ENCODE measurements around the gene SEMA4A. TPM values are rescaled to one million over a fixed set of nuclear protein-coding genes. Genes with fewer than 3 reads are reported as not detected.

SEMA4A gene
- total and polyA plus RNA-seq, 9 of the 15 experiments (the other 6 are each of a cell fraction or from before 2014, with no cell fraction given) = 0.04 to 1.7 (median 0.45) TPM

- 0 out of 4 replicates have a peak, but pooled peaks of 1 of the 2 experiments have one; percentile 55 for TF ChIP-seq ZNF318 (IDR thresholded peaks at IDR 0.05; ENCODE audit: borderline replicate concordance in 1 of 2, low read depth in 1 of 2)
- TF ChIP-seq AFF4 (CRISPR knock-in tag; IDR thresholded peaks at IDR 0.05) = no peak
- peak; percentile 46; the same call in 1 of the 2 replicates for TF ChIP-seq SPI1 (IDR thresholded peaks at IDR 0.05; ENCODE audit: borderline replicate concordance, low read depth, low read length)
- peak; percentile 17; the same call in 1 of the 2 replicates for TF ChIP-seq EP400 (IDR thresholded peaks at IDR 0.05)
- no peak for TF ChIP-seq IRF1 (CRISPR knock-in tag; IDR thresholded peaks at IDR 0.05; ENCODE audit: borderline replicate concordance)
- TF ChIP-seq KDM2B (CRISPR knock-in tag; IDR thresholded peaks at IDR 0.05) = no peak
- TF ChIP-seq TAF9B (IDR thresholded peaks at IDR 0.05; ENCODE audit: partially characterized antibody) = peak; percentile 57
- no peak for TF ChIP-seq FOXK1 (CRISPR knock-in tag; IDR thresholded peaks at IDR 0.05; ENCODE audit: borderline replicate concordance)
- no peak for TF ChIP-seq MYNN (IDR thresholded peaks at IDR 0.05)
- no peak for TF ChIP-seq MYNN (CRISPR knock-in tag; IDR thresholded peaks at IDR 0.05)
- TF ChIP-seq MEIS2 (IDR thresholded peaks at IDR 0.05; ENCODE audit: partially characterized antibody) = peak; percentile 86
- TF ChIP-seq ZNF507 (tag; conservative IDR thresholded peaks at IDR 0.05) = no peak
- no peak for TF ChIP-seq ZBTB43 (CRISPR knock-in tag; IDR thresholded peaks at IDR 0.05)
Observed at GRCh38 chr1:156214024-156214748, 60.8 kb downstream of the SEMA4A start (continued).
